HG03039 (cell line): Measurements from ENCODE around the gene TSPAN17.

Experiments
- ATAC-seq: cut with Tn5 transposase; IDR thresholded peaks from one replicate; pipeline ENCODE4 v1.9.1; 2021; ENCODE audit warnings: mild to moderate bottlenecking, moderate library complexity; ENCODE audit not compliant: unreplicated experiment

Gene TSPAN17

DNA sequence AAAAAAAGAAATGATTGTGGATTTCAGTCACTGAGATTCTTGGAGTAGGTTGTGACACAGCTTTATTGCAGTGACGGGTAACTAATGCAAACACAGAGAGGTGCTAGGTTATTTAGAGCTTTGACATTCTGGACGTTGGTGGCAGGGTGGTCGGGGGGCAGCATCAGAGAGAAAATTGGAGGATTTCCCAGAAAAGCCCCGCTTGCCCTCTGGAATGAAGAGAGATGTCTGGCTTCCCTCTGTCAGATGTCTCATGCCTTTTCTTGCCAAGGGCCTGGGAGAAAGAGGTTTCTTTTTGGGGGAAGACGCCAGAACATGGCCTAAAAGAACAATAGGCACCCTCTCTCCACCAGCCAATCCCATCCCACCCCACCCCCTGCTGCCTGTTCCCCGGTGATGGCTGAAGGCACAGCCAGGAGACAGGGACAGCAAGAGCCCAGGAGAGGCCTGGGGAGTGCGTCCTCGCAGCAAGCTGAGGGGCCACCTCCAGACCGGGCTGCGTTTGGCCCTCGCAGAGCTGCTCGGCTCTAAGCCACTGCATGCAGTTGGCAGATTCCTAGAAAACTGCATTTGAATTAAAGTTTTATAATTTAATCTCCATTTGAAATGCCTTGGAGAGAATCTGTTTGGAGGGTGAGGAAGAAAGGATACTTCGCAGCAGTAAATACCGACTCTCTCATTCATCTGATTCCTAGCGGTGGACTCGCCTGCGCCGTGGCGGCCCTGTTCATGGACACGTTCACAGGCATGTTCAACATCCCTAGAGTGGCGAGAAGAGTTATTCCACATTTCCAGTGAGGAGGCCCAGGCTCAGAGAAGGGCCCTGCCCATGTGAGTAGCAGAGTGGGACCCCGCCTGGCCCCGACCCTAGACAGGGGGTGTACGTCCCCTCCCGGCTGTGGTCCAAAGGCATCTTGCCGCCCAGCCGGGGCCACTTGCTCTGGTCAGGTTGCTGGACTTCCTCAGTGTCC is 55.7 kb downstream of the TSPAN17 start:
- ATAC-seq, result no peak

DNA sequence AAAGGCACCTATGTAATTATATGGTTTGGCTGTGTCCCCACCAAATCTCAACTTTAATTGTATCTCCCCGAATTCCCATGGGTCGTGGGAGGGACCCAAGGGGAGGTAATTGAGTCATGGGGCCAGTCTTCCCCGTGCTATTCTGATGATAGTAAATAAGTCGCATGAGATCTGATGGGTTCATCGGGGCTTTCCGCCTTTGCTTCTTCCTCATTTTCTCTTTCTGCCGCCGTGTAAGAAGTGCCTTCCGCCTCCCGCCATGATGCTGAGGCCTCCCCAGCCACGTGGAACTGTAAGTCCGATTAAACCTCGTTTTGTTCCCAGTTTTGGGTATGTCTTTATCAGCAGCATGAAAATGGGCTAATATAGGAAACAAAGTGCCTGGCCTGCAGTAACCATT is 56.6 kb downstream of the TSPAN17 start:
- ATAC-seq, result no peak

DNA sequence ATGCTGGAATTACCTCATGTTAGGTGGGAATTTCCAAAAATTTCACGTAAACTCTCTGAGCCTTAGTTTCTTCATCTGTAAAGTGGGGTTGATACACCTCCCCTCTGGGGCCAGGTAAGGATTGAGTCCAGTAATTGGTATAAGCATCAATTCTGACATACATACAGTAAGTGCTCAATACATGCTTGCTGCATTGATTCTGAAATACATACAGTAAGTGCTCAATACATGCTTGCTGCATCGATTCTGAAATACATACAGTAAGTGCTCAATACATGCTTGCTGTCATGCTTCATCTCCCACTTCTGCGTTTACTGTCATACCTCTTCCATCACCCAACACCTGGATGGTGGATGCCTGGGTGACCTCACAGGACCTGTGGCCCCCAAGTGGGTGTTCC is 57.1 kb downstream of the TSPAN17 start:
- no peak for ATAC-seq

DNA sequence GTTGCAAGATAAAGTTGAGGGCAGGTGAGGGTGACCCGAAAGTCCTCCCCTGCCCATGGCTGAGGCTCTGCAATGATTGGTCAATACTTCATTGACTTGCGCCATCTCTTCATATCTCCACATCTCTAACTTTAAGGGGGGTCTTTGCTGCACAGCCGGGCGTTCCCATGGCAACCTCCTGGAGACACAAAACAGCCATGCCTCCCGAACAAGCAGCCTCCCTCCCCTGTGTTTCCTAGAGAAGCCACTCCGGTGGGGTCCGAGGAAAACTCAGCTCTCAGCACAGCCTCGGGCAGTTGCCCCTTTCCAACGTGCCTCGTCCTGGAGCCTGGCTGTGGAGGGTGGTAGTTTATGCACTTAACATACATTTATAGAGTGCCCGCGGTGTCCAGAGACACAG is 57.5 kb downstream of the TSPAN17 start:
- ATAC-seq, result no peak
